GM19452 (cell line): ENCODE measurements around the gene PFDN1.
"Not testable (repeated sequence)": the region's sequence is repeated elsewhere in the genome, so short reads cannot be mapped to it uniquely, and the experiment has no call there.

ENCODE experiments used
- ATAC-seq: cut with Tn5 transposase; IDR thresholded peaks from one replicate; pipeline ENCODE4 v1.9.1; 2021; ENCODE audit not compliant: unreplicated experiment

PFDN1 gene

GRCh38 chr5:140302786-140303639 is at the start of gene PFDN1:
PFDN1 (minus strand) TSS chr5:140303101; CDS start chr5:140303073, 28 bp downstream.
- peak; percentile 98 for ATAC-seq

GRCh38 chr5:140351609-140352334 is 48.9 kb upstream of the PFDN1 start:
- peak; percentile 67 for ATAC-seq

GRCh38 chr5:140349244-140349643 is 46.3 kb upstream of the PFDN1 start:
- no peak for ATAC-seq

GRCh38 chr5:140348104-140348503 is 45.2 kb upstream of the PFDN1 start:
- ATAC-seq = no peak

- no peak for ATAC-seq
Observed at GRCh38 chr5:140347360-140347759, 44.5 kb upstream of the PFDN1 start.

- peak; percentile 68 for ATAC-seq
Observed at GRCh38 chr5:140346348-140347221, 43.7 kb upstream of the PFDN1 start, which contains the start of gene HBEGF. HBEGF (minus strand) TSS chr5:140346603; CDS start chr5:140346328, 275 bp downstream.

GRCh38 chr5:140345919-140346347 is 43.0 kb upstream of the PFDN1 start:
- ATAC-seq = peak; percentile 2

GRCh38 chr5:140344683-140345423 is 42.0 kb upstream of the PFDN1 start:
- no peak for ATAC-seq

- ATAC-seq = not testable (repeated sequence)
Observed at GRCh38 chr5:140343849-140344248, 40.9 kb upstream of the PFDN1 start.

- no peak for ATAC-seq
Observed at GRCh38 chr5:140342896-140343295, 40.0 kb upstream of the PFDN1 start.

- no peak for ATAC-seq
Observed at GRCh38 chr5:140342287-140342686, 39.4 kb upstream of the PFDN1 start.

GRCh38 chr5:140341591-140341990 is 38.7 kb upstream of the PFDN1 start:
- ATAC-seq = no peak

GRCh38 chr5:140340605-140341121 is 37.8 kb upstream of the PFDN1 start:
- ATAC-seq = no peak

- ATAC-seq = no peak
Observed at GRCh38 chr5:140339636-140340035, 36.7 kb upstream of the PFDN1 start.

- ATAC-seq = no peak
Observed at GRCh38 chr5:140338908-140339307, 36.0 kb upstream of the PFDN1 start.

GRCh38 chr5:140338336-140338735 is 35.4 kb upstream of the PFDN1 start:
- no peak for ATAC-seq

- no peak for ATAC-seq
Observed at GRCh38 chr5:140337880-140338279, 35.0 kb upstream of the PFDN1 start.

GRCh38 chr5:140336388-140336787 is 33.5 kb upstream of the PFDN1 start:
- no peak for ATAC-seq

GRCh38 chr5:140331638-140332037 is 28.7 kb upstream of the PFDN1 start:
- ATAC-seq = no peak
